C4-2B (cell line): Measurements from ENCODE around the gene CD68.

Experiments used
- H3K27ac ChIP-seq: fragments of 450-650 bp; 2 replicates; pipeline ENCODE4 v1.5.1; 2017
- ZFX ChIP-seq: fragments of 450-650 bp; IDR thresholded peaks from 2 replicates; pipeline ENCODE4 v1.6.1; 2017
- TF ChIP-seq, protein P1 (sequence below): fragments of 450-650 bp; conservative IDR thresholded peaks from 2 replicates; pipeline ENCODE4 v1.5.1; 2017; ENCODE audit warnings: mild to moderate bottlenecking

Gene CD68

DNA sequence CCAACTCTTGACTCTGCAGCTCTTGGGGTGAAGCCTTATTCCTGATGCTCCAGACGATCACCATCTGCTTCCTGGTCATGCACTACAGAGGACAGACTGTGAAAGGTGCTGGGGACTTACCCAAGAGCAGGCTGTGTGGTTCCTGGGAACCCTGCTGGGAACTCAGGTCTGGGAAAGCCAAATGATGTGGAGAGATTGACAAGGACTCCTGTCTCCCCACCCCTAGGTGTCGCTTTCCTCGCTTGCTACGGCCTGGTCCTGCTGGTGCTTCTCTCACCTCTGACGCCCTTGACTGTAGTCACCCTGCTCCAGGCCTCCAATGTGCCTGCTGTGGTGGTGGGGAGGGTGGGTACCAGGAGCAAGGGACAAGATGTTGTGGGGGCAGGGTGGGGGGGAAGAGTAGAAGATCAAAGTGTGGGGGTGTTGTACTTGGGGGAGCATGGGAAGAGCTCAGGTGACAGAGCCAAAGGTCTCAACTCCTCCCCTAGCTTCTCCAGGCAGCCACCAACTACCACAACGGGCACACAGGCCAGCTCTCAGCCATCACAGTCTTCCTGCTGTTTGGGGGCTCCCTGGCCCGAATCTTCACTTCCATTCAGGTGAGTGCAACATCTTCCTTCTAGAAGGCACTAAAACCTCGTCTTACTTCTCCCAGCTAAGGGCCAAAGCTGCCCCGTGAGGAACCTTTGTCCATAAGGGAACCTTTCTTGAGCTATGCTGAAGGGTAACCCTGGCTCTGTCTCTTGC lies 7.4 kb downstream of the CD68 start:
- H3K27ac ChIP-seq, result no peak overlapping the region
- TF ChIP-seq, protein P1, sequence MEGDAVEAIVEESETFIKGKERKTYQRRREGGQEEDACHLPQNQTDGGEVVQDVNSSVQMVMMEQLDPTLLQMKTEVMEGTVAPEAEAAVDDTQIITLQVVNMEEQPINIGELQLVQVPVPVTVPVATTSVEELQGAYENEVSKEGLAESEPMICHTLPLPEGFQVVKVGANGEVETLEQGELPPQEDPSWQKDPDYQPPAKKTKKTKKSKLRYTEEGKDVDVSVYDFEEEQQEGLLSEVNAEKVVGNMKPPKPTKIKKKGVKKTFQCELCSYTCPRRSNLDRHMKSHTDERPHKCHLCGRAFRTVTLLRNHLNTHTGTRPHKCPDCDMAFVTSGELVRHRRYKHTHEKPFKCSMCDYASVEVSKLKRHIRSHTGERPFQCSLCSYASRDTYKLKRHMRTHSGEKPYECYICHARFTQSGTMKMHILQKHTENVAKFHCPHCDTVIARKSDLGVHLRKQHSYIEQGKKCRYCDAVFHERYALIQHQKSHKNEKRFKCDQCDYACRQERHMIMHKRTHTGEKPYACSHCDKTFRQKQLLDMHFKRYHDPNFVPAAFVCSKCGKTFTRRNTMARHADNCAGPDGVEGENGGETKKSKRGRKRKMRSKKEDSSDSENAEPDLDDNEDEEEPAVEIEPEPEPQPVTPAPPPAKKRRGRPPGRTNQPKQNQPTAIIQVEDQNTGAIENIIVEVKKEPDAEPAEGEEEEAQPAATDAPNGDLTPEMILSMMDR, result no peak; the same call in 1 of the 2 replicates
- no peak for TF ChIP-seq ZFX

DNA sequence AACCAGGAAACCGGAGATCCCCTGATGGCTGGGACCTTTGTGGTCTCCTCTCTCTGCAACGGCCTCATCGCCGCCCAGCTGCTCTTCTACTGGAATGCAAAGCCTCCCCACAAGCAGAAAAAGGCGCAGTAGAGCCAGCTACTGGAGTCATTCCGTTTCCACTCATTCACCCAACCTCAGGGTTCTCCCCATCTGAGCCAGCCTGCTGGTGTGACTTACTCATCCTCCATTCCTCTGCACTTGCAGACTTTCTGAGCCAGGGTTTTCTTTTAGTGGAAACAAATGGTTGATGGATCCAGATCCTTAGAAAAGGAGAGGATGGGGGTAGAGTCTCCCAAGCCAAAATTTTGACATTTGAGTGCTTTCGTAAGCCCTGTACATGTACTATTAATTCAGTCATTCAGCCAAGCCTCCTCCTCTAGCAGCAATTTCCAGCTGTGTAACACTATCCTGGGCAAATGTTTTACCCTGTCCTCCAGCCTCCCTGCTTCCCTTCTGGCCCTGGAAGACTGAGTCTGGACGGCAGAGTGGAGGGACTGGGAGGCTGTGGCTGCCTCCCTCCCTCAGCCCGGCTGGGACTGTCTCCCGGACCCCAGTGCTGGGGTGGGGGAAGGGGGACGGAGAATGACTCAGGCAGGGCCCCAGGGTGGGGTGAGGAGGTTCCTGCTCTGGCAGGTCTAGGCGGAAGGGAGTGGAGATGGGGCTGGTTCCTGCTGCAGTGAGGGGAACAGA lies 8.1 kb downstream of the CD68 start:
- TF ChIP-seq, protein P1, result no peak
- no peak for TF ChIP-seq ZFX
- H3K27ac ChIP-seq, result no peak overlapping the region

DNA sequence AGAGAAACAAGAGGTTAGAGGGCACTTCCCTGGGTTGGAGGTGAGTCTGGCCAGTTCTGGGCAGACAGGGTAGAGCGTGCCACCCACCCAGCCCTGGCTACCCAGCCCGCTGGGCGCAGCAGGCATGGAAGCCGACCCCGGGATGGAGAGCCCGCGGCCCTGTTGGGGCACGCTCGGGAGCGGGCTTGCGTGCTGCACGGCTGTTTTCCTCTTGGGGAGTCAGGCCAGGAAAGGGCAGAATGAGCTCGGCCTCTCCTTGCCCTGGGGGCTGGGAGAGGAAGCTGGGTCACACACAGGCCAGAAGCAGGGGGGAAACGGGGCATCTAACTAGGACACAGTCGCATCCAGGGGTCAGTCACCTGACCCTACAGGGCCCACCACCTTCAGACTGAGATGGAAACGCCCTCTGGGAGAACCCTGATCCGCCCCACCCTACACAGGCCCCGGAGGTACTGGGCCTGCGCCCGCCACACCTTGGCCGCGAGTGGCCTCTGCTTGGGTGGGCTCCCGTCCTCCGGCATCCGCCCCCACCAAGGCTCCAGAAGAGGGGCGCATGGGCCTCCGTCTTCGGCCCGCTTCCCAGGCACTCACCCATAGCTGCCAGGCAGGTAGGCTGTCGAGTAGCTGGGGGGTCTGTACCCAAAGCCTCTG lies 9.2 kb downstream of the CD68 start:
- TF ChIP-seq, protein P1, result no peak
- TF ChIP-seq ZFX, result no peak
- no peak overlapping the region for H3K27ac ChIP-seq

DNA sequence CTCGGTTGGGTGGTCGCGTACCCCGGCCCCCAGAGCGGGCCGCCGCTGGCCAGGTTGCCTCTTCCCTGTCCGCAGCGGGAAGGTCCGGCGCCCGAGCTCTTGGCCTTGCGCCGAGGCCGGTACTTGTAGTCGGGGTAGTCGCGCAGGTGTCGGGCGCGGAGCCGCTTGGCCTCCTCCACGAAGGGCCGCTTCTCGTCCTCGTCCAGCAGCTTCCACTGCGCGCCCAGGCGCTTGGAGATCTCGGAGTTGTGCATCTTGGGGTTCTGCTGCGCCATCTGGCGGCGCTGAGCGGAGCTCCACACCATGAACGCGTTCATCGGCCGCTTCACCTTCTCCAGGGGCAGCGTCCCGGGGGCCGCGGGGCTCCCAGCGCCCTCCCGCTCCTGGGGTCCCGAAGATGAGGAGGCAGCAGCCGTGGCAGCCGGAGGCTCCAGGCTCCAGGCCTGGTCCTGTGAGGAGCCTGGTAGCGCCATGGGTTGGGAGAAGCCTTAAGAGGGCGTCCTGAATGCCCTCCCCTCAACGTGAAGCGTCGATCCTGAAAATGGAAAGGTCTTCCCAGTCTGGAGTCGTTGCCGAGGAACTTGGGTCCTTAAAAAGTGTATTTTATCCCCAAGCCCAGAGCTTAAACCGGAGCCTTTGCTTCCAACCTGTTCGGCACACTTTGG lies 9.9 kb downstream of the CD68 start:
- no peak overlapping the region for H3K27ac ChIP-seq
- TF ChIP-seq ZFX, result no peak
- TF ChIP-seq, protein P1, result no peak

DNA sequence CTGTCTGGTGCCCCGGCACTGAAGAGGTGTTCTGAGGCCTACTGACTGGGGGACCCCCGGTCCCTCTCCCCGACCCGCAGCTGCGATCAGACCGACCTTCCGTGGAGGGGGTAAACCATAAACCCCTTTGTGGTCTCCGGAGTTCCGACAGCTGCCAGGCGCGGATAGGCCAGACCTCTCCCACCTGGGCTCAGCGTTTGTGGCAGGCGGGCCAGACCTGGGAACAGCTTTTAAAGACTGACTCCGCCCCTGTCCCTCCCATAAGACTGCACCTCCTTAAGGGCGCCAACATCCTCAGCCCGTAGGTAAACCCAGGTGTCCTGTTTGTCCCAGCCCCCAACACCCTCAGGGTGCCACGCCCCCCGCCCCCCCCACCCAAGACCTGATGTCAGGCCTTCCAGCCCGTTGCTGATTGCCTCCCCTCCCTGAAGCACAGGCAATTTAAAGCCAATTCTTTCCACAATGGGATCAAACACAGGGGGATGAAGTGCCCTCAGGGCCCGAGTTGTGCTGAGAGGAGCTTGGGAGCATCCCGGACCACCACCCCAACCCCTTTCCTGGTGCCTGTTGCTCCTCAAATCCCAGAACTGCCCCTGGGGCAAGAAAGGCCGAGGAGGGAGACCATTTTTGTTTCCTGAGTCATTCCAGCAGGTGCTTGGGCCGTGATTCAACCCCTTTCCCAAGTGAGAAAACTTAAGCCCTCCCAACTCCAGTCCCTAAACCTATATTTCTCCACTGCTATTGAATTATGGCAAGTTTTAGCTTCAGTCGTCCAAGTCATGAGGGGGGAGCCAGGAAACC lies 10.7 kb downstream of the CD68 start, which contains the start of gene SOX15:
Gene SOX15 (minus strand): TSS at position 204 of the 801 bp plus-strand sequence. CDS start 418 bp downstream, outside the sequence.
- no peak within 1 kb of the TSS for H3K27ac ChIP-seq
- TF ChIP-seq ZFX, result no peak
- TF ChIP-seq, protein P1, result no peak

DNA sequence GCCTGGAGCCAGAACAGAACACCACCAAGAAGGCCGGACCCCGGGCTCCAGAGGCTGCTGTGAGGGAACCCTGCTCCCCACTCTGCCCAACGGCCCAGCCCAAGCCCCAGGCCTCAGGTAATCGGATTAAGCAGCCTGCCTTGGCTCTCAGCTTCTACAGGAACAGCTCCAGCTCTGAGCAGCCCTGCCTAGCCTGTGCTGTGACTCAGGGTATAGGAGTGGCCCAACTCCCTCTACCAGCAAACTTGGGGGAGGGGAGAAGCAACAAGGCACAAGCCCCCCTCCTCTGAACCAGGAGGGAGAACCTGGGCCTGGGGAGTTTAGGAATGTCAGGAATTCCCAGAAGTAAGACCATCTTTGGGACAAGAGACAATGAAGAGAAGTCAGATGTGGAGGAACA lies 11.3 kb downstream of the CD68 start:
- no peak overlapping the region for H3K27ac ChIP-seq
- TF ChIP-seq, protein P1, result no peak
- TF ChIP-seq ZFX, result no peak
